NCI-H2227 (cell line): ENCODE data around the gene DHRS1.
"Not testable (repeated sequence)": the region's sequence is repeated elsewhere in the genome, so short reads cannot be mapped to it uniquely, and the experiment has no call there.

Source experiments
- DNase-seq: peaks from one replicate; lab custom pipeline; 2025; ENCODE audit not compliant: unreplicated experiment; lab: John Stamatoyannopoulos, UW

The DHRS1 gene

GRCh38 chr14:24252289-24253124 lies 47.1 kb downstream of the DHRS1 start:
- DNase-seq: no peak

- DNase-seq: no peak
Measured at GRCh38 chr14:24251880-24252288, 47.7 kb downstream of the DHRS1 start.

GRCh38 chr14:24250354-24250753 lies 49.2 kb downstream of the DHRS1 start:
- DNase-seq: no peak

- no peak for DNase-seq
Measured at GRCh38 chr14:24249230-24250021, 50.2 kb downstream of the DHRS1 start.

GRCh38 chr14:24247422-24247821 lies 52.2 kb downstream of the DHRS1 start:
- no peak for DNase-seq

- DNase-seq: no peak
Measured at GRCh38 chr14:24246765-24247212, 52.8 kb downstream of the DHRS1 start.

- DNase-seq: not testable (repeated sequence)
Measured at GRCh38 chr14:24245350-24245749, 54.2 kb downstream of the DHRS1 start.

GRCh38 chr14:24243336-24243836 lies 56.2 kb downstream of the DHRS1 start:
- peak; percentile 48 for DNase-seq

- peak; percentile 95 for DNase-seq
Measured at GRCh38 chr14:24241829-24242443, 57.6 kb downstream of the DHRS1 start.
